IPS DF 6.9 (cell line): ENCODE measurements around the gene HSF5.
"Not testable (repeated sequence)": the region's sequence is repeated elsewhere in the genome, so short reads cannot be mapped to it uniquely, and the experiment has no call there.

Experiments
- DNase-seq: peaks from one replicate; pipeline ENCODE4 v3.0.0-alpha.2; 2013; ENCODE audit warnings: low read depth, low spot score
- H3K27ac ChIP-seq: one replicate; pipeline ENCODE4 v1.5.1; 2013; ENCODE audit warnings: low read length, control low read depth
- H3K27me3 ChIP-seq: 2 replicates; pipeline ENCODE4 v1.6.1; 2013; ENCODE audit warnings: mild to moderate bottlenecking, low read length; ENCODE audit not compliant: control insufficient read depth, insufficient read depth
- H3K36me3 ChIP-seq: 2 replicates; pipeline ENCODE4 v1.6.1; 2013; ENCODE audit warnings: low read length; ENCODE audit not compliant: control insufficient read depth, insufficient read depth
- H3K4me1 ChIP-seq: 2 replicates; pipeline ENCODE4 v1.6.1; 2013; ENCODE audit warnings: low read length; ENCODE audit not compliant: control insufficient read depth, insufficient read depth
- H3K4me3 ChIP-seq: 2 replicates; pipeline ENCODE4 v1.5.1; 2013; ENCODE audit warnings: mild to moderate bottlenecking, low read length
- H3K9me3 ChIP-seq: 2 replicates; pipeline ENCODE4 v1.6.1; 2013; ENCODE audit warnings: low read length, inconsistent platforms; ENCODE audit not compliant: control insufficient read depth, insufficient read depth
- WGBS: extraction: QIAGEN DNeasy Blood & Tissue Kit; methylation state at CpG from one replicate; pipeline ENCODE4 v1.1.7; 2013; ENCODE audit warnings: mixed read lengths, missing lambda C conversion rate; ENCODE audit not compliant: insufficient read length, insufficient coverage; 5-methylcytosine and 5-hydroxymethylcytosine counted together

Gene HSF5

GRCh38 chr17:58400826-58401225, 87.4 kb downstream of the HSF5 start:
- peaks cover 22% of the 10 kb centered on the region for H3K27me3 ChIP-seq
- H3K4me3 ChIP-seq, result no peak overlapping the region
- no peaks in the 10 kb centered on the region; the same call in 1 of the 2 replicates for H3K4me1 ChIP-seq
- H3K9me3 ChIP-seq, result no peaks in the 10 kb centered on the region
- no peak overlapping the region for H3K27ac ChIP-seq
- H3K36me3 ChIP-seq, result no peaks in the 10 kb centered on the region
- no peak for DNase-seq

GRCh38 chr17:58399974-58400373, 88.2 kb downstream of the HSF5 start:
- Histone ChIP-seq H3K36me3 (no peaks in the 10 kb centered on the region), H3K9me3 (no peaks in the 10 kb centered on the region), H3K4me3 (no peak overlapping the region), H3K4me1 (no peaks in the 10 kb centered on the region; the same call in 1 of the 2 replicates), H3K27ac (no peak overlapping the region), H3K27me3 (peaks cover 23% of the 10 kb centered on the region)
- DNase-seq, result no peak
- WGBS, result no CpG with 5 or more reads among the region's 3 CpGs

GRCh38 chr17:58398574-58399266, 89.5 kb downstream of the HSF5 start:
- H3K9me3 ChIP-seq, result no peaks in the 10 kb centered on the region
- DNase-seq, result no peak
- WGBS, result no CpG with 5 or more reads among the region's 3 CpGs
- no peak overlapping the region for H3K4me3 ChIP-seq
- no peaks in the 10 kb centered on the region; the same call in 1 of the 2 replicates for H3K4me1 ChIP-seq
- no peak overlapping the region for H3K27ac ChIP-seq
- peaks cover 20% of the 10 kb centered on the region for H3K27me3 ChIP-seq
- no peaks in the 10 kb centered on the region for H3K36me3 ChIP-seq

GRCh38 chr17:58397421-58397820, 90.8 kb downstream of the HSF5 start:
- H3K4me1 ChIP-seq, H3K36me3 ChIP-seq, H3K4me3 ChIP-seq, DNase-seq, H3K27ac ChIP-seq, H3K9me3 ChIP-seq: not testable (repeated sequence)
- peaks cover 16% of the 10 kb centered on the region for H3K27me3 ChIP-seq
- WGBS, result no CpG with 5 or more reads among the region's 5 CpGs

GRCh38 chr17:58396173-58396572, 92.0 kb downstream of the HSF5 start:
- DNase-seq, result no peak
- Histone ChIP-seq H3K27ac (no peak overlapping the region), H3K4me1 (no peaks in the 10 kb centered on the region), H3K27me3 (peaks cover 10% of the 10 kb centered on the region), H3K4me3 (no peak overlapping the region), H3K36me3 (no peaks in the 10 kb centered on the region), H3K9me3 (no peaks in the 10 kb centered on the region)
- no CpG with 5 or more reads among the region's 4 CpGs for WGBS

GRCh38 chr17:58394534-58395223, 93.5 kb downstream of the HSF5 start:
- WGBS, result no CpG with 5 or more reads among the region's 3 CpGs
- Histone ChIP-seq H3K36me3 (no peaks in the 10 kb centered on the region), H3K4me1 (no peaks in the 10 kb centered on the region), H3K27ac (no peak overlapping the region), H3K9me3 (no peaks in the 10 kb centered on the region), H3K27me3 (peaks cover 5% of the 10 kb centered on the region), H3K4me3 (no peak overlapping the region)
- DNase-seq, result no peak

GRCh38 chr17:58391302-58391984, 96.8 kb downstream of the HSF5 start:
- H3K4me3 ChIP-seq, result no peak overlapping the region
- no CpG with 5 or more reads among the region's 10 CpGs for WGBS
- no peaks in the 10 kb centered on the region for H3K9me3 ChIP-seq
- peaks cover 2% of the 10 kb centered on the region; the same call in 1 of the 2 replicates for H3K4me1 ChIP-seq
- DNase-seq, result no peak
- peaks cover 3% of the 10 kb centered on the region for H3K27me3 ChIP-seq
- no peak overlapping the region for H3K27ac ChIP-seq
- H3K36me3 ChIP-seq, result no peaks in the 10 kb centered on the region

- no peak overlapping the region for H3K27ac ChIP-seq
- H3K4me3 ChIP-seq, result no peak overlapping the region
- DNase-seq, result no peak
- no CpG with 5 or more reads among the region's 2 CpGs for WGBS
- H3K9me3 ChIP-seq, result no peaks in the 10 kb centered on the region
- H3K27me3 ChIP-seq, result peaks cover 1% of the 10 kb centered on the region
- peaks cover 2% of the 10 kb centered on the region; the same call in 1 of the 2 replicates for H3K4me1 ChIP-seq
- H3K36me3 ChIP-seq, result no peaks in the 10 kb centered on the region
Observed at GRCh38 chr17:58390884-58391283, 97.3 kb downstream of the HSF5 start.

- H3K9me3 ChIP-seq, result no peaks in the 10 kb centered on the region
- no peak overlapping the region for H3K4me3 ChIP-seq
- no peaks in the 10 kb centered on the region for H3K36me3 ChIP-seq
- no CpG with 5 or more reads among the region's 3 CpGs for WGBS
- no peaks in the 10 kb centered on the region for H3K27me3 ChIP-seq
- H3K4me1 ChIP-seq, result peaks cover 2% of the 10 kb centered on the region; the same call in 1 of the 2 replicates
- no peak overlapping the region for H3K27ac ChIP-seq
- DNase-seq, result no peak
Observed at GRCh38 chr17:58388302-58389190, 99.7 kb downstream of the HSF5 start.

- Histone ChIP-seq H3K4me1 (peaks cover 2% of the 10 kb centered on the region; the same call in 1 of the 2 replicates), H3K9me3 (no peaks in the 10 kb centered on the region), H3K36me3 (no peaks in the 10 kb centered on the region), H3K27me3 (no peaks in the 10 kb centered on the region), H3K4me3 (no peak overlapping the region), H3K27ac (no peak overlapping the region)
- no peak for DNase-seq
- WGBS, result no CpG with 5 or more reads among the region's 1 CpG
Observed at GRCh38 chr17:58387834-58388233, 100.4 kb downstream of the HSF5 start.
